Uterus (tissue), 4 donors: ENCODE measurements around the gene PRSS8. TPM values are rescaled to one million over a fixed set of nuclear protein-coding genes. Genes with fewer than 3 reads are reported as not detected.
"Not testable (repeated sequence)": the region's sequence is repeated elsewhere in the genome, so short reads cannot be mapped to it uniquely, and the experiment has no call there.

Experiments used
- DNase-seq, 2 donors: peaks; one replicate each; pipeline ENCODE4 v3.0.0-alpha.2; 2019 to 2020
- H3K27ac ChIP-seq, 2 donors: fragments of 200-600 bp; sonication (generic); 1 replicate in 1 of 2; 2 replicates in 1 of 2; pipeline ENCODE4 v1.5.1; 2016 to 2018
- H3K27me3 ChIP-seq, 2 donors: fragments of 200-600 bp; sonication (generic); one replicate each; pipeline ENCODE4 v1.5.1; 2018 to 2019; ENCODE audit warnings: control low read depth in 1 of 2
- H3K36me3 ChIP-seq, 2 donors: fragments of 200-600 bp; sonication (generic); one replicate each; pipeline ENCODE4 v1.5.1; 2019; ENCODE audit warnings: control low read depth in 1 of 2
- H3K4me1 ChIP-seq, 2 donors: fragments of 200-600 bp; sonication (generic); one replicate each; pipeline ENCODE4 v1.5.1; 2018 to 2019; ENCODE audit warnings: control low read depth in 1 of 2
- H3K4me3 ChIP-seq, 2 donors: fragments of 200-600 bp; sonication (generic); 1 replicate in 1 of 2; 2 replicates in 1 of 2; pipeline ENCODE4 v1.5.1; 2018 to 2019; ENCODE audit warnings: mild to moderate bottlenecking in 1 of 2
- H3K9me3 ChIP-seq, 2 donors: fragments of 200-600 bp; sonication (generic); one replicate each; pipeline ENCODE4 v1.5.1; 2019; ENCODE audit warnings: control low read depth in 1 of 2
- CTCF ChIP-seq, 4 experiments: fragments of 200-600 bp in 2 of 4; fragments of 450-650 bp in 2 of 4; sonication (generic) in 2 of 4; IDR thresholded peaks; one replicate each; pipeline ENCODE4 v1.5.1; 2016 to 2019; ENCODE audit warnings: antibody characterized with exemption in 4 of 4, mild to moderate bottlenecking in 2 of 4, moderate library complexity in 1 of 4
- POLR2A ChIP-seq, 2 donors: fragments of 450-650 bp; IDR thresholded peaks; one replicate each; pipeline ENCODE4 v1.6.1; 2016; ENCODE audit warnings: antibody characterized with exemption in 2 of 2, mild to moderate bottlenecking in 1 of 2, moderate library complexity in 1 of 2
- intact Hi-C: fragments of 100-400 bp; cut with DNase I; formaldehyde crosslinking; loops from one replicate; pipeline ENCODE4 v1.15.1; 2023; ENCODE audit warnings: low total_unique reads
- total RNA-seq, 4 donors: library from RNA; depleted of rRNA in 3 of 4; stranded (reverse); fragments of >200 nt in 3 of 4; gene quantifications; one replicate each; pipeline versions ENCODE4 v1.1.0 to v1.2.4, GENCODE V29; 2014 to 2023
- donor health status: DM: yes; HTN: yes; CAD: no.

The PRSS8 gene
- total RNA-seq, 4 donors from 2014 or later, result 0.26 to 8.7 TPM; not detected in 2

GRCh38 chr16:31181102-31181830, 45.7 kb upstream of the PRSS8 start:
- intact Hi-C loops, result no loop called here
- Histone ChIP-seq H3K36me3 (no peaks in the 10 kb centered on the region), H3K4me1 (peaks cover 10 to 13% of the 10 kb centered on the region in 2 donors), H3K9me3 (no peaks in the 10 kb centered on the region), H3K4me3 (peak overlapping the region; percentile 78 to 95), H3K27me3 (no peaks in the 10 kb centered on the region), H3K27ac (peak overlapping the region; percentile 94 to 99)
- TF ChIP-seq CTCF (IDR thresholded peaks at IDR 0.05) (no peak), POLR2A (IDR thresholded peaks at IDR 0.05) (no peak)
- peak; percentile 38 to 43 for DNase-seq

- intact Hi-C loops, result no loop called here
- H3K27me3 ChIP-seq, result no peaks in the 10 kb centered on the region
- peak within 1 kb of the TSS; percentile 78 to 95 for H3K4me3 ChIP-seq
- H3K27ac ChIP-seq, result peak within 1 kb of the TSS; percentile 94 to 99
- DNase-seq, result peak; percentile 91 to 92
- no peaks in the 10 kb centered on the region for H3K9me3 ChIP-seq
- no peaks in the 10 kb centered on the region for H3K36me3 ChIP-seq
- peaks cover 10 to 13% of the 10 kb centered on the region in 2 donors for H3K4me1 ChIP-seq
- TF ChIP-seq POLR2A (IDR thresholded peaks at IDR 0.05) (peak; percentile 90 to 98), CTCF (IDR thresholded peaks at IDR 0.05) (peak in 2 of 4 experiments; percentile 2 to 14)
Measured at GRCh38 chr16:31179747-31180459, 44.4 kb upstream of the PRSS8 start, which contains the start of gene FUS. Gene FUS, plus strand, starts transcription at chr16:31180139. Its CDS starts 76 bp downstream, at chr16:31180215.

- H3K27ac ChIP-seq, result peak overlapping the region; percentile 94 to 99
- intact Hi-C loops, result no loop called here
- H3K36me3 ChIP-seq, result no peaks in the 10 kb centered on the region
- peaks cover 10 to 13% of the 10 kb centered on the region in 2 donors for H3K4me1 ChIP-seq
- peak in 1 of 2 donors; percentile 25 for TF ChIP-seq POLR2A (IDR thresholded peaks at IDR 0.05)
- no peak for TF ChIP-seq CTCF (IDR thresholded peaks at IDR 0.05)
- H3K27me3 ChIP-seq, result no peaks in the 10 kb centered on the region
- H3K9me3 ChIP-seq, result no peaks in the 10 kb centered on the region
- H3K4me3 ChIP-seq, result peak overlapping the region; percentile 78 to 95
- no peak for DNase-seq
Measured at GRCh38 chr16:31179219-31179746, 43.8 kb upstream of the PRSS8 start.

GRCh38 chr16:31177136-31177535, 41.6 kb upstream of the PRSS8 start:
- no peaks in the 10 kb centered on the region for H3K27me3 ChIP-seq

GRCh38 chr16:31170048-31170447, 34.5 kb upstream of the PRSS8 start:
- H3K27me3 ChIP-seq, H3K4me1 ChIP-seq, H3K27ac ChIP-seq, intact Hi-C loops, H3K9me3 ChIP-seq, DNase-seq, H3K4me3 ChIP-seq, H3K36me3 ChIP-seq: not testable (repeated sequence)

More at GRCh38 chr16:31177136-31177535, 41.6 kb upstream of the PRSS8 start:
- DNase-seq, result no peak
- Histone ChIP-seq H3K4me3 (no peak overlapping the region), H3K4me1 (peaks cover 0 to 5% of the 10 kb centered on the region in 2 donors), H3K36me3 (no peaks in the 10 kb centered on the region), H3K9me3 (no peaks in the 10 kb centered on the region), H3K27ac (no peak overlapping the region)
- TF ChIP-seq POLR2A (IDR thresholded peaks at IDR 0.05), result no peak
- intact Hi-C loops, result no loop called here

- intact Hi-C loops, result no loop called here
- Histone ChIP-seq H3K4me1 (no peaks in the 10 kb centered on the region), H3K9me3 (no peaks in the 10 kb centered on the region), H3K36me3 (no peaks in the 10 kb centered on the region), H3K4me3 (no peak overlapping the region), H3K27ac (no peak overlapping the region), H3K27me3 (no peaks in the 10 kb centered on the region)
- no peak for DNase-seq
- no peak for TF ChIP-seq POLR2A (IDR thresholded peaks at IDR 0.05)
- no peak for TF ChIP-seq CTCF (IDR thresholded peaks at IDR 0.05)
Measured at GRCh38 chr16:31168848-31169247, 33.3 kb upstream of the PRSS8 start.
